ENCODE measurements around the gene PSTPIP2. TPM values are rescaled to one million over a fixed set of nuclear protein-coding genes. Genes with fewer than 3 reads are reported as not detected.

PSTPIP2 gene
- total RNA-seq, 1 experiment from 2014 or later: not detected

GRCh38 chr18:46067438-46068007 lies 4.5 kb downstream of the PSTPIP2 start:
- H4K20me1 ChIP-seq (ENCODE audit: insufficient read depth): no peaks in the 10 kb centered on the region
- TF ChIP-seq EZH2 (IDR thresholded peaks at IDR 0.05; ENCODE audit: low read depth): no peak
- no peak for TF ChIP-seq CTCF (conservative IDR thresholded peaks at IDR 0.05)
- H3K9me3 ChIP-seq (ENCODE audit: insufficient read depth, low read depth): 0 out of 2 replicates have a peak, but pooled peaks cover 3% of the 10 kb centered on the region
- intact Hi-C loops (cut with micrococcal nuclease; ENCODE audit: unreplicated experiment): no loop called here
- no peaks in the 10 kb centered on the region for H3K36me3 ChIP-seq (ENCODE audit: low read depth)
- H3K4me2 ChIP-seq: no peak overlapping the region
- H3K79me2 ChIP-seq (ENCODE audit: low read depth): no peaks in the 10 kb centered on the region
- no peaks in the 10 kb centered on the region for H3K9me2 ChIP-seq (ENCODE audit: insufficient read depth)
- CTCF ChIA-PET: no interaction called here
- H3K4me1 ChIP-seq (replicated peaks; ENCODE audit: insufficient read depth): no peaks in the 10 kb centered on the region
- H3K27me3 ChIP-seq (ENCODE audit: insufficient read depth, low read depth): no peaks in the 10 kb centered on the region
- BruUV-seq (replicated peaks): no TSS peak
- H2AFZ ChIP-seq: no peak overlapping the region
- no peaks in the 10 kb centered on the region for H3F3A ChIP-seq (ENCODE audit: insufficient read depth, low read depth)
- peak in 1 of 2 experiments; percentile 55 for DNase-seq
- H3K4me3 ChIP-seq: no peak overlapping the region
- no peak overlapping the region for H3K27ac ChIP-seq
- POLR2A ChIA-PET (ENCODE audit: unreplicated experiment): interaction anchor here (0.6 kb wide), 1 partner anchor 402 kb away, joined by 3 read pairs; no protein-coding TSS in a partner anchor

- H3K79me2 ChIP-seq (ENCODE audit: low read depth): no peaks in the 10 kb centered on the region
- TF ChIP-seq CTCF (conservative IDR thresholded peaks at IDR 0.05) (no peak), EZH2 (IDR thresholded peaks at IDR 0.05; ENCODE audit: low read depth) (no peak)
- 0 out of 2 replicates have a peak, but pooled peaks cover 3% of the 10 kb centered on the region for H3K9me3 ChIP-seq (ENCODE audit: insufficient read depth, low read depth)
- no peak for DNase-seq
- H3K9me2 ChIP-seq (ENCODE audit: insufficient read depth): no peaks in the 10 kb centered on the region
- intact Hi-C loops (cut with micrococcal nuclease; ENCODE audit: unreplicated experiment): no loop called here
- no peaks in the 10 kb centered on the region for H3K27me3 ChIP-seq (ENCODE audit: insufficient read depth, low read depth)
- no TSS peak for BruUV-seq (replicated peaks)
- no peak overlapping the region for H2AFZ ChIP-seq
- no peaks in the 10 kb centered on the region for H4K20me1 ChIP-seq (ENCODE audit: insufficient read depth)
- H3K36me3 ChIP-seq (ENCODE audit: low read depth): no peaks in the 10 kb centered on the region
- H3K4me3 ChIP-seq: no peak overlapping the region
- POLR2A ChIA-PET (ENCODE audit: unreplicated experiment): no interaction called here
- no peak overlapping the region for H3K4me2 ChIP-seq
- CTCF ChIA-PET: no interaction called here
- H3K4me1 ChIP-seq (replicated peaks; ENCODE audit: insufficient read depth): no peaks in the 10 kb centered on the region
- no peak overlapping the region for H3K27ac ChIP-seq
- no peaks in the 10 kb centered on the region for H3F3A ChIP-seq (ENCODE audit: insufficient read depth, low read depth)
Measured at GRCh38 chr18:46062781-46063180, 9.3 kb downstream of the PSTPIP2 start.

DNA sequence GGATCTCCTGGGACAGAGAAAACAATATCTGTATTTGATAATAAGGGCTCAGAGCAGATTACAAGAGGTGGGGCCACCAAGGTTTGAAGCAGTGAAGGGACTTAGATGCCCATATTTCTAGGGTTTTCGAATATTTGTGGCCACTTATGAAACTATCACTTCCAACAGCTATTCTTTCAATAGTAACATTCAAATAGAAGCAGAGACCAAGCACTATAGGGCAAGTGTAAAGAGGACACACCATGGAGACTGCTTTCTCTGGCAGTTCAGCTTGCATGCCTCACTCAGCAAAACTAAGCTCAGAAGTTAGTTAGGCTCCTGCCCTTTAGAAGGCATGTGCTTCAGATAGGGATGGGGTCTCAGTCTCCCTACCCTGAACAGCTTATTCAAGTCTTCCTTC lies 10.3 kb downstream of the PSTPIP2 start:
- Histone ChIP-seq H3K4me2 (no peak overlapping the region), H4K20me1 (ENCODE audit: insufficient read depth) (no peaks in the 10 kb centered on the region), H3K9me3 (ENCODE audit: insufficient read depth, low read depth) (no peaks in the 10 kb centered on the region), H3F3A (ENCODE audit: insufficient read depth, low read depth) (no peaks in the 10 kb centered on the region), H3K27me3 (ENCODE audit: insufficient read depth, low read depth) (no peaks in the 10 kb centered on the region), H3K36me3 (ENCODE audit: low read depth) (no peaks in the 10 kb centered on the region), H3K4me1 (replicated peaks; ENCODE audit: insufficient read depth) (no peaks in the 10 kb centered on the region), H3K4me3 (no peak overlapping the region), H3K9me2 (ENCODE audit: insufficient read depth) (no peaks in the 10 kb centered on the region), H3K27ac (no peak overlapping the region), H3K79me2 (ENCODE audit: low read depth) (no peaks in the 10 kb centered on the region), H2AFZ (no peak overlapping the region)
- no peak for DNase-seq
- TF ChIP-seq EZH2 (IDR thresholded peaks at IDR 0.05; ENCODE audit: low read depth): no peak
- CTCF ChIA-PET: interaction anchor here (0.6 to 0.9 kb wide), 2 partner anchors 87 to 1376 kb away, joined by 3 read pairs; no protein-coding TSS in a partner anchor
- POLR2A ChIA-PET (ENCODE audit: unreplicated experiment): no interaction called here
- no TSS peak for BruUV-seq (replicated peaks)
- intact Hi-C loops (cut with micrococcal nuclease; ENCODE audit: unreplicated experiment): no loop called here

GRCh38 chr18:46061387-46061786 lies 10.7 kb downstream of the PSTPIP2 start:
- BruUV-seq (replicated peaks): no TSS peak
- no peaks in the 10 kb centered on the region for H3K27me3 ChIP-seq (ENCODE audit: insufficient read depth, low read depth)
- ChIA-PET POLR2A (ENCODE audit: unreplicated experiment) (no interaction called here), CTCF (interaction anchor here (0.6 to 0.9 kb wide), 2 partner anchors 86 to 1376 kb away, joined by 3 read pairs; no protein-coding TSS in a partner anchor)
- no peaks in the 10 kb centered on the region for H3K4me1 ChIP-seq (replicated peaks; ENCODE audit: insufficient read depth)
- H3K79me2 ChIP-seq (ENCODE audit: low read depth): no peaks in the 10 kb centered on the region
- H3K4me3 ChIP-seq: no peak overlapping the region
- H3F3A ChIP-seq (ENCODE audit: insufficient read depth, low read depth): no peaks in the 10 kb centered on the region
- no peak overlapping the region for H2AFZ ChIP-seq
- no peaks in the 10 kb centered on the region for H3K9me2 ChIP-seq (ENCODE audit: insufficient read depth)
- no peak overlapping the region for H3K4me2 ChIP-seq
- no peaks in the 10 kb centered on the region for H3K9me3 ChIP-seq (ENCODE audit: insufficient read depth, low read depth)
- intact Hi-C loops (cut with micrococcal nuclease; ENCODE audit: unreplicated experiment): no loop called here
- no peaks in the 10 kb centered on the region for H4K20me1 ChIP-seq (ENCODE audit: insufficient read depth)
- no peak for DNase-seq
- no peaks in the 10 kb centered on the region for H3K36me3 ChIP-seq (ENCODE audit: low read depth)
- TF ChIP-seq CTCF (conservative IDR thresholded peaks at IDR 0.05) (no peak), EZH2 (IDR thresholded peaks at IDR 0.05; ENCODE audit: low read depth) (no peak)
- H3K27ac ChIP-seq: no peak overlapping the region

Data from PC-9 (cell line).